HL-60 (cell line): ENCODE results near the gene CCDC184.

Experiments used
- GABPA ChIP-seq: IDR thresholded peaks from 2 replicates; pipeline ENCODE4 v1.6.1; 2012; ENCODE audit warnings: low read depth
- POLR2AphosphoS5 ChIP-seq: IDR thresholded peaks from 2 replicates; pipeline ENCODE4 v1.6.1; 2012; ENCODE audit warnings: low read depth
- TF ChIP-seq, protein P1 (sequence below): IDR thresholded peaks from one replicate; pipeline ENCODE4 v1.5.1; 2011; ENCODE audit warnings: low read length, control low read depth, inconsistent platforms; ENCODE audit not compliant: insufficient read depth

GRCh38 chr12:48189331-48190125, 6.1 kb downstream of the CCDC184 start:
- no peak for TF ChIP-seq POLR2AphosphoS5
- TF ChIP-seq, protein P1, sequence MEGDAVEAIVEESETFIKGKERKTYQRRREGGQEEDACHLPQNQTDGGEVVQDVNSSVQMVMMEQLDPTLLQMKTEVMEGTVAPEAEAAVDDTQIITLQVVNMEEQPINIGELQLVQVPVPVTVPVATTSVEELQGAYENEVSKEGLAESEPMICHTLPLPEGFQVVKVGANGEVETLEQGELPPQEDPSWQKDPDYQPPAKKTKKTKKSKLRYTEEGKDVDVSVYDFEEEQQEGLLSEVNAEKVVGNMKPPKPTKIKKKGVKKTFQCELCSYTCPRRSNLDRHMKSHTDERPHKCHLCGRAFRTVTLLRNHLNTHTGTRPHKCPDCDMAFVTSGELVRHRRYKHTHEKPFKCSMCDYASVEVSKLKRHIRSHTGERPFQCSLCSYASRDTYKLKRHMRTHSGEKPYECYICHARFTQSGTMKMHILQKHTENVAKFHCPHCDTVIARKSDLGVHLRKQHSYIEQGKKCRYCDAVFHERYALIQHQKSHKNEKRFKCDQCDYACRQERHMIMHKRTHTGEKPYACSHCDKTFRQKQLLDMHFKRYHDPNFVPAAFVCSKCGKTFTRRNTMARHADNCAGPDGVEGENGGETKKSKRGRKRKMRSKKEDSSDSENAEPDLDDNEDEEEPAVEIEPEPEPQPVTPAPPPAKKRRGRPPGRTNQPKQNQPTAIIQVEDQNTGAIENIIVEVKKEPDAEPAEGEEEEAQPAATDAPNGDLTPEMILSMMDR, result peak; percentile 90
- no peak for TF ChIP-seq GABPA
